Measurements from ENCODE around the gene DOCK3.

DNA sequence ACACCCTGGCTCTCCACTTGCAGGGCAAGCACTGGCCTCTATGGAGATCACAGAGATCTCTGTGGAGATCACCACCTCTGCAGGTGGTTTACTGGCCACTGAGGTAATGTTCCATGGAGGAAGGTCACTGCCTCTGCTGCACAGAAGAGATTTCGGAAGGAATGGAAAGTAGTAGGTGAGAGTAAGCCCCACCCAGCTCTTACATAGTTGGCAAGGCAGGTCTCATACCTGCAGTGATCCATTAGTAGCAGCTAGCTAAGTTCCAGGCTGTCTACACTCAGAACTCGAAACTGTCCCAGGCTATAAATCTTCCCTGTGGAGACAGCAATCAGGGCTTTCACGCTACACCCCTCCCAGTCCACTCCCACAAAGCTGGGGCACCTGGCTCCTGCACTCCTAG lies 516.1 kb downstream of the DOCK3 start:
- TF ChIP-seq POLR2A (IDR thresholded peaks at IDR 0.05; ENCODE audit: low read depth, low read length) (no peak), CTCF (conservative IDR thresholded peaks at IDR 0.05; ENCODE audit: low read depth, low read length) (no peak), FOS (IDR thresholded peaks at IDR 0.05; ENCODE audit: low read depth, low read length) (no peak), BHLHE40 (IDR thresholded peaks at IDR 0.05; ENCODE audit: low read depth, low read length) (no peak)
- TF ChIP-seq, protein P1, sequence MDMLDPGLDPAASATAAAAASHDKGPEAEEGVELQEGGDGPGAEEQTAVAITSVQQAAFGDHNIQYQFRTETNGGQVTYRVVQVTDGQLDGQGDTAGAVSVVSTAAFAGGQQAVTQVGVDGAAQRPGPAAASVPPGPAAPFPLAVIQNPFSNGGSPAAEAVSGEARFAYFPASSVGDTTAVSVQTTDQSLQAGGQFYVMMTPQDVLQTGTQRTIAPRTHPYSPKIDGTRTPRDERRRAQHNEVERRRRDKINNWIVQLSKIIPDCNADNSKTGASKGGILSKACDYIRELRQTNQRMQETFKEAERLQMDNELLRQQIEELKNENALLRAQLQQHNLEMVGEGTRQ (IDR thresholded peaks at IDR 0.05; ENCODE audit: low read depth, low read length), result no peak

Measured in IMR-90 (cell line).